Kidney (tissue), 14 donors: Measurements from ENCODE around the gene KSR1. TPM values are rescaled to one million over a fixed set of nuclear protein-coding genes. Genes with fewer than 3 reads are reported as not detected.

Experiments
- DNase-seq, 5 donors: peaks; one replicate each; pipeline ENCODE4 v3.0.0-alpha.2; 2013 to 2020
- FAIRE-seq: peaks from 2 replicates; lab custom pipeline; 2012; peaks lifted over from hg19 to GRCh38; lab: Jason Lieb, UNC
- H3K27ac ChIP-seq, 2 donors: one replicate each; pipeline ENCODE4 v1.7.0; 2013; ENCODE audit warnings: low read depth in 2 of 2, low read length in 2 of 2, inconsistent platforms in 1 of 2
- H3K27me3 ChIP-seq: one replicate; pipeline ENCODE4 v1.7.1; 2013; ENCODE audit warnings: low read length, inconsistent platforms; ENCODE audit not compliant: control insufficient read depth, insufficient read depth
- H3K36me3 ChIP-seq, 3 donors: one replicate each; pipeline versions ENCODE4 v1.7.0 to v1.7.1; 2013; ENCODE audit warnings: low read length in 3 of 3, control low read depth in 1 of 3, inconsistent platforms in 1 of 3; ENCODE audit not compliant: insufficient read depth in 3 of 3, control insufficient read depth in 2 of 3
- H3K4me1 ChIP-seq, 3 donors: one replicate each; pipeline versions ENCODE4 v1.7.0 to v1.7.1; 2013; ENCODE audit warnings: low read length in 3 of 3, inconsistent platforms in 1 of 3, low read depth in 1 of 3; ENCODE audit not compliant: control insufficient read depth in 2 of 3, insufficient read depth in 2 of 3
- H3K4me3 ChIP-seq, 3 donors: one replicate each; pipeline versions ENCODE4 v1.7.0 to v1.8.1; 2013; ENCODE audit warnings: low read length in 3 of 3, control low read depth in 1 of 3, inconsistent platforms in 1 of 3
- H3K9ac ChIP-seq, 3 donors: one replicate each; pipeline versions ENCODE4 v1.7.0 to v1.7.1; 2013; ENCODE audit warnings: low read length in 3 of 3, control low read depth in 1 of 3, inconsistent platforms in 1 of 3
- H3K9me3 ChIP-seq, 3 donors: one replicate each; pipeline versions ENCODE4 v1.7.0 to v1.7.1; 2013; ENCODE audit warnings: low read length in 3 of 3, control low read depth in 1 of 3, inconsistent platforms in 1 of 3; ENCODE audit not compliant: control insufficient read depth in 2 of 3, insufficient read depth in 1 of 3
- CTCF ChIP-seq: IDR thresholded peaks from 3 replicates; pipeline ENCODE4 v1.5.1; 2012; ENCODE audit warnings: mild to moderate bottlenecking, moderate library complexity, borderline replicate concordance; ENCODE audit not compliant: insufficient read depth; ENCODE audit errors: extremely low read depth
- intact Hi-C: fragments of 100-400 bp; cut with DNase I; formaldehyde crosslinking; loops from one replicate; pipeline ENCODE4 v1.11.1; 2022
- polyA plus RNA-seq: library from polyadenylated mRNA; stranded (reverse); fragments of 350-450 nt; fragmentation: Illumina TruSeq; extraction: RNeasy Lipid Tissue Mini Kit (QIAGEN cat#74804); gene quantifications from one replicate; pipeline ENCODE4 v1.2.3, GENCODE V29; 2014; ENCODE audit warnings: low read depth, low replicate concordance; ENCODE audit not compliant: insufficient read depth
- total RNA-seq: library from RNA; stranded (reverse); fragmentation: NEBNext Ultra II Directional; extraction: Animal tissue kit (Norgen Biotek cat#: 25700); gene quantifications from one replicate; pipeline ENCODE4 v1.2.1, GENCODE V29; 2021
- donor health status: control.
- donor health status: control.
- donor health status: control.
- donor health status: control.
- donor health status: control.
- donor health status: DM: yes; HTN: yes; CAD: no.
- donor health status: Normal renal cell carcinoma (clear cell type).

KSR1 gene
- total and polyA plus RNA-seq, 2 donors from 2014 or later: 11.7 to 97.3 TPM

- FAIRE-seq: no peak
- Histone ChIP-seq H3K27me3 (no peaks in the 10 kb centered on the region), H3K4me1 (peaks cover 0 to 7% (median 0%) of the 10 kb centered on the region in 3 donors), H3K9ac (no peak overlapping the region), H3K9me3 (no peaks in the 10 kb centered on the region), H3K36me3 (peaks cover 0 to 9% (median 0%) of the 10 kb centered on the region in 3 donors), H3K4me3 (no peak overlapping the region), H3K27ac (no peak overlapping the region)
- peak in 1 of 5 donors; percentile 35 for DNase-seq
- intact Hi-C loops: loop anchor here (10.0 kb wide), 1 partner anchor 234 kb away; no protein-coding TSS in a partner anchor
- no peak for TF ChIP-seq CTCF
Observed at GRCh38 chr17:27598337-27599050, 142.2 kb downstream of the KSR1 start.

DNA sequence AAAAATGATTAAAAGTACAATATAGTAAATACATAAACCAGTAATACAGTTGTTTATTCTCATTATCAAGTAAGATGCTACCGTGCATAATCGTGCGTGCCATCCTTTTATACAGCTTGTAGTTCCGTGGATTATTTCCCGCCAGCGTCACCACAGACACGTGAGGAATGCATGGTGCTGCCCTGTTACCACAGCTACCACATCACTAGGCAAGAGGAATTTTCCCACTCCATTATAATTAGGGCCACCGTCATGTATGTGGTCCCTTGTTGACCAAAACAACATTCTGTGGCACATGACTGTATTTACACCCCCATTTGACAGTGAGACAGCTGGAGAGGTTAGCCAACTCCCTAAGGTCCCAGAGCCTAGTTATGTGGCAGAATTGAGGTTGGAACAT lies 144.2 kb downstream of the KSR1 start:
- H3K27ac ChIP-seq: no peak overlapping the region
- H3K9ac ChIP-seq: no peak overlapping the region
- no peak for FAIRE-seq
- intact Hi-C loops: no loop called here
- no peak overlapping the region for H3K4me3 ChIP-seq
- H3K4me1 ChIP-seq: peaks cover 0 to 7% (median 0%) of the 10 kb centered on the region in 3 donors
- peaks cover 3 to 14% (median 6%) of the 10 kb centered on the region in 3 donors for H3K36me3 ChIP-seq
- no peaks in the 10 kb centered on the region for H3K9me3 ChIP-seq
- TF ChIP-seq CTCF: no peak
- no peak for DNase-seq
- H3K27me3 ChIP-seq: no peaks in the 10 kb centered on the region

DNA sequence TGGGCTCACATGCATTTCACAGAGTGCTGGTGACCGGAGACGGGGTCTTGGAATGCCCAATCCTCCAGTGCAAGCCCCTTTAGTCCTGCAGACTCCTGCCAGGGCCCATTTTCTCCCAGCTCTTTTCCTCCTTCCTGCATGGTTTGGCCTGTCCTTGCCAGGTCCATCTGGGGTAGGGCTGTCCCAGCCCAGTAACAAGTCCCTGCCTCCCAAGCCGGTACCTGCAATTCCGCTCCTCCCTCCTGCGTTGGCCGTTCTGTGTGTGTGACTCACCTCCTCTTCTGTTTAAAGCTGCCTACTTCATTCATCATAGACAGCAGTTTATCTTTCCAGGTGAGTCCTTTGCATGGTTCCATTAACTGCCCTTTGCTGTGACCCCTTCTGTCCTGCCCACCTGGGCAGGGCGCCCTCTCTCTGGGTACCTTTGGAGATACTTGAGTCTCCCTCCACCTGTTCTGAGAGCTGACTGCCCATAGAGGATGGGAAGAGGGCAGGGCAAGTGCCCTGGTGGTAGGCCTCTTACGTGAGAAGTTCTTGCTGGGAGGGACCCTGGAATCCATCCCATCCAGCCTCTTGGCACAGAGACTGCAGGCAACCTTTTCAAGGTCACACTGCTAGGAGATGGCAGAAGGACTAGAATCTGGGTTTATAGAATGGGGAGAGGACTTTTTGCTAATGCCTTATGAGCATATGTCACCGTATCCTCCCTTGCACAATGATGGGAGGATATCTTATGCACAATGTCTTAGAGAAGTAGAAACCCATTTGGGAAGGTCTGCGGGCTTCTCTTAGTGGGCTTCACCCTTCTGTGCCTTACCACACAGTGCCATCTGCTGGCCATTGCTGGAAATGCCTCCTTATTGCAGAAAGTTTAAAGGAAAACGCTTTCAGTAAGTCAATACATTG lies 145.1 kb downstream of the KSR1 start:
- DNase-seq (peak; percentile 54 to 92 (median 88)), FAIRE-seq (no peak)
- no peak overlapping the region for H3K4me3 ChIP-seq
- peak; percentile 96 for TF ChIP-seq CTCF
- no peaks in the 10 kb centered on the region for H3K9me3 ChIP-seq
- H3K27me3 ChIP-seq: no peaks in the 10 kb centered on the region
- intact Hi-C loops: no loop called here
- no peak overlapping the region for H3K9ac ChIP-seq
- H3K36me3 ChIP-seq: peaks cover 1 to 14% (median 3%) of the 10 kb centered on the region in 3 donors
- H3K27ac ChIP-seq: no peak overlapping the region
- H3K4me1 ChIP-seq: peaks cover 0 to 7% (median 4%) of the 10 kb centered on the region in 3 donors
